Pancreas (tissue), 10 donors: ENCODE results near the gene STMN1. TPM values are rescaled to one million over a fixed set of nuclear protein-coding genes. Genes with fewer than 3 reads are reported as not detected.
A peak's percentile ranks its signal among the peaks of the same experiment; 100 is the strongest.
"Not testable (repeated sequence)": the region's sequence is repeated elsewhere in the genome, so short reads cannot be mapped to it uniquely, and the experiment has no call there.

Source experiments
- ATAC-seq, 4 donors: fragments of 200-7000 bp; cut with Tn5 transposase; one replicate each; pipeline versions ENCODE4 v1.8.0 to v1.9.1; 2020; ENCODE audit warnings: mild to moderate bottlenecking in 4 of 4, moderate library complexity in 4 of 4
- DNase-seq, 6 donors: peaks; one replicate each; pipeline ENCODE4 v3.0.0-alpha.2; 2020
- FAIRE-seq: peaks from 2 replicates; lab custom pipeline; 2012; peaks lifted over from hg19 to GRCh38; lab: Jason Lieb, UNC
- H3K27ac ChIP-seq, 4 donors: fragments of 200-600 bp; sonication (generic); 1 replicate in 3 of 4; 2 replicates in 1 of 4; pipeline versions ENCODE4 v1.5.0 to v1.8.0; 2020
- H3K27me3 ChIP-seq, 4 donors: fragments of 200-600 bp; one replicate each; pipeline ENCODE4 v1.8.0; 2021
- H3K36me3 ChIP-seq, 3 donors: fragments of 200-600 bp; sonication (generic) in 1 of 3; one replicate each; pipeline versions ENCODE4 v1.5.0 to v1.8.0; 2020 to 2021
- H3K4me1 ChIP-seq, 3 donors: fragments of 200-600 bp; one replicate each; pipeline ENCODE4 v1.8.0; 2021
- H3K4me3 ChIP-seq, 4 donors: fragments of 200-600 bp; sonication (generic) in 2 of 4; one replicate each; pipeline versions ENCODE4 v1.5.0 to v1.8.0; 2020 to 2021
- H3K9me3 ChIP-seq, 4 donors: fragments of 200-600 bp; one replicate each; pipeline ENCODE4 v1.8.0; 2021
- CTCF ChIP-seq, 4 donors: fragments of 200-600 bp; sonication (generic) in 3 of 4; IDR thresholded peaks; one replicate each; pipeline versions ENCODE4 v1.5.0 to v1.8.0; 2021; ENCODE audit warnings: antibody characterized with exemption in 4 of 4
- WGBS, 2 donors: extraction: QIAGEN DNeasy Blood & Tissue Kit; methylation state at CpG; one replicate each; pipeline ENCODE4 v1.1.7; 2013; 5-methylcytosine and 5-hydroxymethylcytosine counted together
- intact Hi-C, 3 donors: fragments of 100-400 bp; cut with DNase I; formaldehyde crosslinking; loops; one replicate each; pipeline versions ENCODE4 v1.11.1 to v1.14.2; 2022
- polyA plus RNA-seq, 2 donors: library from polyadenylated mRNA; stranded (reverse); fragments of 200-250 nt; gene quantifications; one replicate each; pipeline ENCODE4 v1.2.3, GENCODE V29; 2013
- total RNA-seq, 6 donors: library from RNA; stranded (reverse); fragmentation: NEBNext Ultra II Directional in 4 of 6; extraction: Animal tissue kit (Norgen Biotek cat#: 25700) in 4 of 6; gene quantifications; one replicate each; pipeline versions ENCODE4 v1.2.1 to v1.2.4, GENCODE V29; 2021 to 2023
- donor health status: healthy with polysubstance abuse.
- donor health status: DM: no; HTN: no; CAD: no; lungs with moderate emphysema.
- donor health status: DM: no; HTN: no; CAD: no.
- donor health status: control.
- donor health status: control.
- donor health status: Bipolar disorder and iron deficiency.
- donor health status: DM: yes; HTN: yes; CAD: no.
- donor health status: DM: no; HTN: no; CAD: no.
- donor health status: DM: no; HTN: no; CAD: no.
- donor health status: DM: yes; HTN: yes; CAD: no.

Gene STMN1
- total and polyA plus RNA-seq, 8 donors: 3.3 to 58.0 (median 14.0) TPM

GRCh38 chr1:25933479-25934365, 27.5 kb upstream of the STMN1 start:
- Histone ChIP-seq H3K36me3 (no peaks in the 10 kb centered on the region), H3K9me3 (no peaks in the 10 kb centered on the region), H3K4me3 (no peak overlapping the region), H3K27ac (no peak overlapping the region), H3K4me1 (no peaks in the 10 kb centered on the region), H3K27me3 (no peaks in the 10 kb centered on the region)
- TF ChIP-seq CTCF (IDR thresholded peaks at IDR 0.05): no peak
- DNase-seq: no peak
- no peak for ATAC-seq
- no peak for FAIRE-seq
- intact Hi-C loops: no loop called here
- WGBS, 2 donors: 63 to 69% methylated on average over 13 of the region's 13 CpGs

- FAIRE-seq, H3K36me3 ChIP-seq, H3K4me3 ChIP-seq, H3K9me3 ChIP-seq, ATAC-seq, DNase-seq, H3K4me1 ChIP-seq, H3K27ac ChIP-seq, intact Hi-C loops, H3K27me3 ChIP-seq: not testable (repeated sequence)
- WGBS, 2 donors: 74 to 75% methylated on average over 12 of the region's 12 CpGs
These were observed 26.7 kb upstream of the STMN1 start for GRCh38 chr1:25932811-25933400.

- intact Hi-C loops: no loop called here
- ATAC-seq: no peak
- Histone ChIP-seq H3K4me1 (no peaks in the 10 kb centered on the region), H3K27me3 (no peaks in the 10 kb centered on the region), H3K36me3 (no peaks in the 10 kb centered on the region), H3K27ac (no peak overlapping the region), H3K9me3 (no peaks in the 10 kb centered on the region), H3K4me3 (no peak overlapping the region)
- TF ChIP-seq CTCF (IDR thresholded peaks at IDR 0.05): no peak
- FAIRE-seq: no peak
- 74 to 79% methylated on average over 5 of the region's 5 CpGs for WGBS, 2 donors
- no peak for DNase-seq
These were observed 26.1 kb upstream of the STMN1 start for GRCh38 chr1:25932321-25932720.

- DNase-seq: no peak
- Histone ChIP-seq H3K27me3 (no peaks in the 10 kb centered on the region), H3K4me3 (no peak overlapping the region), H3K36me3 (no peaks in the 10 kb centered on the region), H3K27ac (no peak overlapping the region), H3K9me3 (no peaks in the 10 kb centered on the region), H3K4me1 (no peaks in the 10 kb centered on the region)
- no peak for TF ChIP-seq CTCF (IDR thresholded peaks at IDR 0.05)
- intact Hi-C loops: no loop called here
- WGBS, 2 donors: 80 to 86% methylated on average over 7 of the region's 7 CpGs
- FAIRE-seq: no peak
- ATAC-seq: no peak
These were observed 22.8 kb upstream of the STMN1 start for GRCh38 chr1:25929016-25929415.

GRCh38 chr1:25927521-25928265, 21.5 kb upstream of the STMN1 start:
- Histone ChIP-seq H3K27me3 (no peaks in the 10 kb centered on the region), H3K4me1 (peaks cover 0 to 3% (median 0%) of the 10 kb centered on the region in 3 donors), H3K36me3 (no peaks in the 10 kb centered on the region), H3K27ac (no peak overlapping the region), H3K4me3 (no peak overlapping the region), H3K9me3 (no peaks in the 10 kb centered on the region)
- DNase-seq (no peak), ATAC-seq (peak in 2 of 4 donors; percentile 15 to 42), FAIRE-seq (no peak)
- 88 to 92% methylated on average over 5 of the region's 5 CpGs for WGBS, 2 donors
- intact Hi-C loops: no loop called here
- no peak for TF ChIP-seq CTCF (IDR thresholded peaks at IDR 0.05)
